ENCODE measurements around the gene CATSPER1.
A peak's percentile ranks its signal among the peaks of the same experiment; 100 is the strongest.

Gene CATSPER1

DNA sequence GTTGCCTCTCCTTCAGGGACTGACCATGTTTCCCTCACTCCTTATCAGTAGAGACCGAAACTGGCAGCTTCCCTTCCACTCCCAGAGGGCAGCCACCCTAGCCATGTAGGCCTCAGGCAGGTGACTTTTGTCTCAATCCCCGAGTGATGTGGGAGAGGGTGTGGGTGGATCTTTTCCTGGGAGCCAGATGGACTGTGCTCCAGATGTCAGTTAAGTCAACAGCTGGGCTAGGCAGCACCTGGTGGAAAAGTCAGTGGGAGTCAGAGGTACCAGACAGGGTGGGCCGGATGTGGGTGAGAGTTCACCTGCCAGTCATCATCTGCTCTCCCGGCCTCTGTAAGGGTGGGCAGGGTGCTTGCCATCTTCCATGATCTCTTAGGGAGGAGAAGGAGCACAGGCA is 22.1 kb downstream of the CATSPER1 start:
- TF ChIP-seq CTCF (IDR thresholded peaks at IDR 0.05; ENCODE audit: borderline replicate concordance, extremely low read depth, low read length, poor library complexity, severe bottlenecking) = no peak
- H3K4me2 ChIP-seq (ENCODE audit: insufficient read depth, low read length) = no peak overlapping the region
- peaks cover 47% of the 10 kb centered on the region for H3K4me1 ChIP-seq (ENCODE audit: insufficient read depth, low read length)
- no peak overlapping the region for H3K4me3 ChIP-seq (ENCODE audit: low read depth in 1 of 2, low read length in 2 of 2)
- H3K9me3 ChIP-seq (ENCODE audit: insufficient read depth, low read length, severe bottlenecking) = no peaks in the 10 kb centered on the region
- peak; percentile 25 for DNase-seq
- no peak for ATAC-seq (ENCODE audit: insufficient read depth, low read depth)
- H3K9ac ChIP-seq (ENCODE audit: low read depth, low read length) = no peak overlapping the region
- no peak overlapping the region for H2AFZ ChIP-seq (ENCODE audit: low read depth, low read length)
- no peak overlapping the region for H3K27ac ChIP-seq (ENCODE audit: low read length)
- H4K20me1 ChIP-seq (ENCODE audit: insufficient read depth, low read length) = peaks cover 41% of the 10 kb centered on the region
- H3K79me2 ChIP-seq (ENCODE audit: insufficient read depth, low read length) = peaks cover 41% of the 10 kb centered on the region
- no peaks in the 10 kb centered on the region for H3K27me3 ChIP-seq (ENCODE audit: insufficient read depth, low read length, poor library complexity)
- peaks cover 42% of the 10 kb centered on the region for H3K36me3 ChIP-seq (ENCODE audit: insufficient read depth, low read length)

- peak overlapping the region; percentile 88 for H3K27ac ChIP-seq (ENCODE audit: low read length)
- H3K36me3 ChIP-seq (ENCODE audit: insufficient read depth, low read length) = peaks cover 50% of the 10 kb centered on the region
- TF ChIP-seq CTCF (IDR thresholded peaks at IDR 0.05; ENCODE audit: borderline replicate concordance, extremely low read depth, low read length, poor library complexity, severe bottlenecking) = no peak
- no peak for TF ChIP-seq EZH2 (IDR thresholded peaks at IDR 0.05; ENCODE audit: borderline replicate concordance, low read depth, low read length, severe bottlenecking)
- peak overlapping the region; percentile 74 for H3K9ac ChIP-seq (ENCODE audit: low read depth, low read length)
- H3K79me2 ChIP-seq (ENCODE audit: insufficient read depth, low read length) = peaks cover 50% of the 10 kb centered on the region
- peaks cover 47% of the 10 kb centered on the region for H3K4me1 ChIP-seq (ENCODE audit: insufficient read depth, low read length)
- peak overlapping the region; percentile 77 to 92 for H3K4me3 ChIP-seq (ENCODE audit: low read depth in 1 of 2, low read length in 2 of 2)
- peaks cover 43% of the 10 kb centered on the region for H4K20me1 ChIP-seq (ENCODE audit: insufficient read depth, low read length)
- peak overlapping the region; percentile 71 for H3K4me2 ChIP-seq (ENCODE audit: insufficient read depth, low read length)
- ATAC-seq (ENCODE audit: insufficient read depth, low read depth) (no peak), DNase-seq (no peak)
- no peaks in the 10 kb centered on the region for H3K27me3 ChIP-seq (ENCODE audit: insufficient read depth, low read length, poor library complexity)
- H3K9me3 ChIP-seq (ENCODE audit: insufficient read depth, low read length, severe bottlenecking) = no peaks in the 10 kb centered on the region
- no peak overlapping the region for H2AFZ ChIP-seq (ENCODE audit: low read depth, low read length)
Measured at GRCh38 chr11:66003291-66003690, 23.0 kb downstream of the CATSPER1 start.

GRCh38 chr11:66002648-66003225 is 23.5 kb downstream of the CATSPER1 start:
- H2AFZ ChIP-seq (ENCODE audit: low read depth, low read length) = peak overlapping the region; percentile 84
- peaks cover 42% of the 10 kb centered on the region for H4K20me1 ChIP-seq (ENCODE audit: insufficient read depth, low read length)
- peak overlapping the region; percentile 74 for H3K9ac ChIP-seq (ENCODE audit: low read depth, low read length)
- peak overlapping the region; percentile 88 for H3K27ac ChIP-seq (ENCODE audit: low read length)
- peaks cover 56% of the 10 kb centered on the region for H3K36me3 ChIP-seq (ENCODE audit: insufficient read depth, low read length)
- no peaks in the 10 kb centered on the region for H3K9me3 ChIP-seq (ENCODE audit: insufficient read depth, low read length, severe bottlenecking)
- no peaks in the 10 kb centered on the region for H3K27me3 ChIP-seq (ENCODE audit: insufficient read depth, low read length, poor library complexity)
- peaks cover 46% of the 10 kb centered on the region for H3K4me1 ChIP-seq (ENCODE audit: insufficient read depth, low read length)
- TF ChIP-seq EZH2 (IDR thresholded peaks at IDR 0.05; ENCODE audit: borderline replicate concordance, low read depth, low read length, severe bottlenecking) = no peak
- TF ChIP-seq CTCF (IDR thresholded peaks at IDR 0.05; ENCODE audit: borderline replicate concordance, extremely low read depth, low read length, poor library complexity, severe bottlenecking) = no peak
- H3K79me2 ChIP-seq (ENCODE audit: insufficient read depth, low read length) = peaks cover 50% of the 10 kb centered on the region
- DNase-seq = no peak
- peak; percentile 55 for ATAC-seq (ENCODE audit: insufficient read depth, low read depth)
- peak overlapping the region; percentile 71 for H3K4me2 ChIP-seq (ENCODE audit: insufficient read depth, low read length)
- H3K4me3 ChIP-seq (ENCODE audit: low read depth in 1 of 2, low read length in 2 of 2) = peak overlapping the region; percentile 77 to 92

All from DND-41 (cell line).